ENCODE data around the gene CPN2. TPM values are rescaled to one million over a fixed set of nuclear protein-coding genes. Genes with fewer than 3 reads are reported as not detected.

CPN2 gene
- polyA plus RNA-seq, 2 of the 4 experiments (the other 2 are of a cell fraction) = not detected

- Histone ChIP-seq H3K4me3 (no peak overlapping the region), H3K9me3 (no peaks in the 10 kb centered on the region), H3K27ac (no peak overlapping the region; a peak in 1 of 6 replicates), H3K4me2 (no peak overlapping the region), H3K4me1 (0 out of 3 replicates have a peak, but pooled peaks cover 2% of the 10 kb centered on the region)
- DNase-seq (ENCODE audit: low read depth in 1 of 2, low spot score in 1 of 2) = no peak
- ChIA-PET CTCF (interaction anchor here (1.5 to 8.2 kb wide), 2 partner anchors 20 to 40 kb away, joined by 3 to 52 read pairs; no protein-coding TSS in a partner anchor), POLR2A (no interaction called here)
- TF ChIP-seq, protein P1, sequence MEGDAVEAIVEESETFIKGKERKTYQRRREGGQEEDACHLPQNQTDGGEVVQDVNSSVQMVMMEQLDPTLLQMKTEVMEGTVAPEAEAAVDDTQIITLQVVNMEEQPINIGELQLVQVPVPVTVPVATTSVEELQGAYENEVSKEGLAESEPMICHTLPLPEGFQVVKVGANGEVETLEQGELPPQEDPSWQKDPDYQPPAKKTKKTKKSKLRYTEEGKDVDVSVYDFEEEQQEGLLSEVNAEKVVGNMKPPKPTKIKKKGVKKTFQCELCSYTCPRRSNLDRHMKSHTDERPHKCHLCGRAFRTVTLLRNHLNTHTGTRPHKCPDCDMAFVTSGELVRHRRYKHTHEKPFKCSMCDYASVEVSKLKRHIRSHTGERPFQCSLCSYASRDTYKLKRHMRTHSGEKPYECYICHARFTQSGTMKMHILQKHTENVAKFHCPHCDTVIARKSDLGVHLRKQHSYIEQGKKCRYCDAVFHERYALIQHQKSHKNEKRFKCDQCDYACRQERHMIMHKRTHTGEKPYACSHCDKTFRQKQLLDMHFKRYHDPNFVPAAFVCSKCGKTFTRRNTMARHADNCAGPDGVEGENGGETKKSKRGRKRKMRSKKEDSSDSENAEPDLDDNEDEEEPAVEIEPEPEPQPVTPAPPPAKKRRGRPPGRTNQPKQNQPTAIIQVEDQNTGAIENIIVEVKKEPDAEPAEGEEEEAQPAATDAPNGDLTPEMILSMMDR (IDR thresholded peaks at IDR 0.05) = no peak
- TF ChIP-seq CHD4 (IDR thresholded peaks at IDR 0.05; ENCODE audit: borderline replicate concordance) = no peak
- TF ChIP-seq CBX2 (IDR thresholded peaks at IDR 0.05; ENCODE audit: borderline replicate concordance, low read depth) = no peak
- no peak for FAIRE-seq
- WGBS (ENCODE audit: missing lambda C conversion rate) = 70% methylated on average over 3 of the region's 3 CpGs
- ATAC-seq = no peak
These were observed 13.2 kb upstream of the CPN2 start for GRCh38 chr3:194364314-194364651.

- no peak for DNase-seq (ENCODE audit: low read depth in 1 of 2, low spot score in 1 of 2)
- ChIA-PET CTCF (interaction anchor here (8.2 kb wide), 1 partner anchor 16 kb away, joined by 52 read pairs; no protein-coding TSS in a partner anchor), POLR2A (no interaction called here)
- ATAC-seq = no peak
- 86% methylated on average over 14 of the region's 18 CpGs for WGBS (ENCODE audit: missing lambda C conversion rate)
- Histone ChIP-seq H3K9me3 (no peaks in the 10 kb centered on the region), H3K27ac (no peak overlapping the region), H3K4me1 (no peaks in the 10 kb centered on the region), H3K4me2 (no peak overlapping the region), H3K4me3 (no peak overlapping the region)
- TF ChIP-seq ESRRA (IDR thresholded peaks at IDR 0.05; ENCODE audit: borderline replicate concordance, low read length) (no peak), BHLHE40 (IDR thresholded peaks at IDR 0.05; ENCODE audit: low read depth, low read length) (no peak), FOXS1 (CRISPR knock-in tag; IDR thresholded peaks at IDR 0.05) (no peak), EP300 (IDR thresholded peaks at IDR 0.05) (no peak), ATOH8 (CRISPR knock-in tag; IDR thresholded peaks at IDR 0.05; ENCODE audit: low read depth) (no peak), JUNB (IDR thresholded peaks at IDR 0.05) (no peak), ZSCAN20 (CRISPR knock-in tag; IDR thresholded peaks at IDR 0.05) (no peak), FOSL2 (IDR thresholded peaks at IDR 0.05) (no peak), FOSL2 (CRISPR knock-in tag; IDR thresholded peaks at IDR 0.05) (no peak), MAZ (IDR thresholded peaks at IDR 0.05; ENCODE audit: borderline replicate concordance, low read depth, low read length) (no peak), HOXB13 (CRISPR knock-in tag; IDR thresholded peaks at IDR 0.05; ENCODE audit: low read depth) (no peak), BCL3 (IDR thresholded peaks at IDR 0.05) (no peak), ZC3H11A (IDR thresholded peaks at IDR 0.05) (no peak), HEYL (CRISPR knock-in tag; IDR thresholded peaks at IDR 0.05) (no peak), RCOR1 (IDR thresholded peaks at IDR 0.05; ENCODE audit: low read depth, low read length) (no peak), JUN (IDR thresholded peaks at IDR 0.05) (no peak), CHD2 (IDR thresholded peaks at IDR 0.05; ENCODE audit: low read length, partially characterized antibody) (no peak)
- TF ChIP-seq, protein P2, sequence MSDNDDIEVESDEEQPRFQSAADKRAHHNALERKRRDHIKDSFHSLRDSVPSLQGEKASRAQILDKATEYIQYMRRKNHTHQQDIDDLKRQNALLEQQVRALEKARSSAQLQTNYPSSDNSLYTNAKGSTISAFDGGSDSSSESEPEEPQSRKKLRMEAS (IDR thresholded peaks at IDR 0.05) = no peak
- TF ChIP-seq, protein P3, sequence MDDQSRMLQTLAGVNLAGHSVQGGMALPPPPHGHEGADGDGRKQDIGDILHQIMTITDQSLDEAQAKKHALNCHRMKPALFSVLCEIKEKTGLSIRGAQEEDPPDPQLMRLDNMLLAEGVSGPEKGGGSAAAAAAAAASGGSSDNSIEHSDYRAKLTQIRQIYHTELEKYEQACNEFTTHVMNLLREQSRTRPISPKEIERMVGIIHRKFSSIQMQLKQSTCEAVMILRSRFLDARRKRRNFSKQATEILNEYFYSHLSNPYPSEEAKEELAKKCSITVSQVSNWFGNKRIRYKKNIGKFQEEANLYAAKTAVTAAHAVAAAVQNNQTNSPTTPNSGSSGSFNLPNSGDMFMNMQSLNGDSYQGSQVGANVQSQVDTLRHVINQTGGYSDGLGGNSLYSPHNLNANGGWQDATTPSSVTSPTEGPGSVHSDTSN (IDR thresholded peaks at IDR 0.05) = no peak
- TF ChIP-seq, protein P4, sequence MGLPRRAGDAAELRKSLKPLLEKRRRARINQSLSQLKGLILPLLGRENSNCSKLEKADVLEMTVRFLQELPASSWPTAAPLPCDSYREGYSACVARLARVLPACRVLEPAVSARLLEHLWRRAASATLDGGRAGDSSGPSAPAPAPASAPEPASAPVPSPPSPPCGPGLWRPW (IDR thresholded peaks at IDR 0.05) = no peak
- TF ChIP-seq, protein P5, sequence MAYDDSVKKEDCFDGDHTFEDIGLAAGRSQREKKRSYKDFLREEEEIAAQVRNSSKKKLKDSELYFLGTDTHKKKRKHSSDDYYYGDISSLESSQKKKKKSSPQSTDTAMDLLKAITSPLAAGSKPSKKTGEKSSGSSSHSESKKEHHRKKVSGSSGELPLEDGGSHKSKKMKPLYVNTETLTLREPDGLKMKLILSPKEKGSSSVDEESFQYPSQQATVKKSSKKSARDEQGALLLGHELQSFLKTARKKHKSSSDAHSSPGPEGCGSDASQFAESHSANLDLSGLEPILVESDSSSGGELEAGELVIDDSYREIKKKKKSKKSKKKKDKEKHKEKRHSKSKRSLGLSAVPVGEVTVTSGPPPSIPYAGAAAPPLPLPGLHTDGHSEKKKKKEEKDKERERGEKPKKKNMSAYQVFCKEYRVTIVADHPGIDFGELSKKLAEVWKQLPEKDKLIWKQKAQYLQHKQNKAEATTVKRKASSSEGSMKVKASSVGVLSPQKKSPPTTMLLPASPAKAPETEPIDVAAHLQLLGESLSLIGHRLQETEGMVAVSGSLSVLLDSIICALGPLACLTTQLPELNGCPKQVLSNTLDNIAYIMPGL (CRISPR knock-in tag; IDR thresholded peaks at IDR 0.05; ENCODE audit: borderline replicate concordance) = no peak
- FAIRE-seq = no peak
These were observed 9.4 kb upstream of the CPN2 start for GRCh38 chr3:194360568-194360967.
